HCEC 1CT (cell line): ENCODE data around the gene H2BW2.
"Not testable (repeated sequence)": the region's sequence is repeated elsewhere in the genome, so short reads cannot be mapped to it uniquely, and the experiment has no call there.

Experiments
- DNase-seq: peaks from one replicate; pipeline ENCODE4 v3.0.0-alpha.2; 2017

The H2BW2 gene

DNA sequence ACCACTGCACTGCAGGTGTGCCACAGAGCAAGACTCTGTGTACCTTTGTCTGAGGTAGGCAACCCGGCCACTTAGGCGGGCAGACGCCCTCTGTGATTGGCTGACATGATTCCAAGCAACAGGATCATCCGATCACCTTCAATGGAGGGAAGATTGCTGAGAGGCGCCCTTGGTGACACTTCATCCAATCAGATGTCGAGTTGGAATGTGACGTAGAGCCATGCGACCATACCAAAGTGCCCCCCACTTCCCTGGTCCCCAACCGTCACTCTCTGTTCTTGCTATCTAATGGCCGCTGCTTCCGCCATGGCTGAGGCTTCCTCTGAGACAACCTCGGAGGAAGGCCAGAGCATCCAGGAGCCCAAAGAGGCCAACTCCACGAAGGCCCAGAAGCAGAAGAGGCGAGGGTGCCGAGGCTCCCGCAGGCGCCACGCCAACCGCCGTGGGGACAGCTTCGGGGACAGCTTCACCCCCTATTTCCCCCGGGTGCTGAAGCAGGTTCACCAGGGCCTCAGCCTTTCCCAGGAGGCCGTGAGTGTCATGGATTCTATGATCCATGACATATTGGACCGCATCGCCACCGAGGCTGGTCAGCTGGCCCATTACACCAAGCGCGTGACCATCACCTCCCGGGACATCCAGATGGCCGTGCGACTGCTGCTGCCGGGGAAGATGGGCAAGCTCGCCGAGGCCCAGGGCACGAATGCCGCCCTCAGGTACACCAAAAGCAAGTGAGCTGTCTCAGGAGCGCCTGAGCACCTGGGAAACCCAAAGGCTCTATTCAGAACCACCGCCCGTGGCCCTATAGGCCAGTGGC, at the start of gene H2BW2:
TSS of gene H2BW2 (plus strand) at position 268 of the 817 bp plus-strand sequence. CDS start at position 307, 39 bp downstream.
- no peak for DNase-seq

DNA sequence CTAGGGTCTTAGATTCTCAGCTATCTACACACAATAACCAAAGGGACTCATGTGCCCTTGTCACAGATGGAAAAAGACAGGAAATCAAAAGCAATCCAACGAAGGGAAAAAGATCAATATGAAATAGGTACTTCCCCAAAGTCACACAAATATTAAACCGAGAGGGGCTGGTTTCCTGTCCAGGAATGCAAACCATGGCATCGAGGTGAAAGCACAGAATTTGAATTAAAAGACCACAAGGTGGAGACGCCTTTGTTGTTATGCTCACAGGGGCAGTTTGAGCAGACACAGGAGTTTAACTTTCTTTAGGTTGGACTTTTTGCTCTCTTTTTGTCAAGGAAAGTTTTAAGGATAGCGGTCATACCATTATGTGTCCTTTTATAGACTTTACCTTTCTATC, 40.5 kb upstream of the H2BW2 start:
- DNase-seq = no peak

DNA sequence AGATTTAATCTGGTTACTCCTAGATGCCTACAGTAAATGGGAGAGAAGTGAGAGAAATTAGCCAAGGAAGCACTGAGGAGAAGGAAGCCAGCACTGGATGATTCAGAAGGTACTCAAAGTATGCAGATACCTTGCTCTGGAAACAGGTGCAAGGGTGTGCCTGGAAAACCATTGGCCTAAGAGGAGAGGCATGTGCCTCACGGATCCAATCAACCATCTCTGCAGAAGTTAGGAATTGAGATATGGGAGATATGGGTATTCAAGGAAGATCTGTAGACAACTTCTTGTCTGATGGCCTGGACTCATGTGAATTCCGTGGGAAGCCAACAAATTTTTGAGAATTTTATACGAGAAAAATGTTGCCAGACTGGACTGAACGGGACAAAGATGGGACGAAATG, 30.9 kb upstream of the H2BW2 start:
- no peak for DNase-seq

DNA sequence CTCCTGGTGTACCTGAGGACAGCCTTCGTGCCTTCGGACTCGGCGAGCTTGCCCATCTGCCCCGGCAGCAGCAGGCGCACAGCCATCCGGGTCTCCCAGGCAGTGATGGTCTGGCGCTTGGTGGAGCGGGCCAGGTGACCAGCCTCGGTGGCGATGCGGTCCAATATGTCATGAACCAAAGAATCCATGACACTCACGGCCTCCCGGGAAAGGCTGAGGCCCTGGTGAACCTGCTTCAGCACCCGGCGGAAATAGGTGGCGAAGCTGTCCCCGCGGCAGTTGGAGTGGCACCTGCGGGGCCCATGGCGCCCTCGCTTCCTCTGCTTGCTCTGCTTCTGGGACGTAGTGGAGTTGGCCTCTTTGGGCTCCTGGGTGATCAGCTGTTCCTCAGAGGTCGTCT, 26.6 kb upstream of the H2BW2 start:
- no peak for DNase-seq

DNA sequence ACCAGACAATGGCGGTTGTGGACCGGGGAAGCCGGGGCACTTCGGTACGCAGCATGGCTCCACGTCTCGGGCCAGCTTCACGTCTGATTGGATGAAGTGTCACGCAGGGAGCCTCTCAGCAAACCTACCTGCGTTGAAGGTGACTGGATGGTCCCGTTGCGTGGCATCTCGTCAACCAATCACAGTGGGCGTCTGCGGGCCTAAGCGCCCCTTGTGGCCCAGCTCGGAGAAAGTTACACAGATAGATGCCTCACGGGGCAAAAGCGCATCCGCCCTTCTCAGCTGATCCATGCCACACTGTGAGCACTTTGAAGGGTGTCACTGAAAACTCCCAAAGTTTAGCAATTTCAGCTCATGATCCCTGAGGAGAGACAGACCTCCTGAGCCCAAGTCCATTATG, 26.1 kb upstream of the H2BW2 start, which contains the start of gene H2BW1:
TSS of gene H2BW1 (minus strand) at position 103 of the 400 bp plus-strand sequence. CDS start 132 bp downstream, outside the sequence.
- DNase-seq = no peak

DNA sequence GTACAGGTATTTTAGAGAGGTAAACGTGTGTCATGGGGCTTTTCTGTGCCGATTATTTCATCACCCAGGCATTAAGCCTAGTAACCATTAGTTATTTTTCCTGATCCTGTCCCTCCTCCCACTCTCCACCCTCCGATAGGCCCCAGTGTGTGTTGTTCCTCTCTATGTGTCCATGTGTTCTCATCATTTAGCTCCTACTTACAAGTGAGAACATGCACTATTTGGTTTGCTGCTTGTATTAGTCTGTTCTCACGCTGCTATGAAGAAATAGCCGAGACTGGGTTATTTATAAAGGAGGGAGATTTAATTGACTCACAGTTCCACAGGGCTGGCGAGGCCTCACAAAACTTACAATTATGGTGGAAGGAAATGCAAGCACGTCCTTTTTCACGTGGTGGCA, 24.2 kb upstream of the H2BW2 start:
- DNase-seq = not testable (repeated sequence)

DNA sequence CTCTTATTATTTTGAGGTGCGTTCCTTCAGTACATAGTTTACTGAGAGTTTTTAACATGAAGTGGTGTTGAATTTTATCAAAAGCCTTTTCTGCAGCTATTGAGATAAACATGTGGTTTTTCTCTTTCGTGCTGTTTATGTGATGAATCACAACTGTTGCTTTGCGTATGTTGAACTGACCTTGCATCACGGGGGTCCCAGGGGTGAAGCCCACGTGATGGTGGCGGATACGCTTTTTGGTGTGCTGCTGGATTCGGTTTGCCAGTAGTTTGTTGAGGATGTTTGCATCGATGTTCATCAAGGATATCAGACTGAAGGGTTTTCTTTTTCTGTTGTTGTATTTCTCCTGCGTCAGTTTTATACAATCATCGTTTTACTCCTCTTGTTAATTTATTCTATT, 21.6 kb upstream of the H2BW2 start:
- no peak for DNase-seq

DNA sequence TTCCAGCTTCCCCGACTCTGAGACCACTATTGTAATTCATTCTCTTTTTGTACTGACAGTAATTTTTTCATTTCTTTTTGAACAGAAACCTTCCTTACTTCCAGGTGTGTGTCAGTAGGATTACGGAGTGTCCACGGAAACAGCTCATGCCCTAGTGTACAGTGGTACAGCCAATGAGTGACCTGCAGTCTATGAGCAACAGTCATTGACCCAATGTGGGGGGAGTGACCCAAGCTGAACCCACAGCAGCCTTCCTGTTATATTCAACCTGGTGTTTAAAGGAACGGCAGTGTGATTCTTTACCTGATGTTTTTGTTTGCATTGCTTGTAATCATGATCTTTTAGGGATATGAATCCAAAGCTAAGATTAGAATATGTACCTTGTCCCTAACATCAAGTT, 1.2 kb downstream of the H2BW2 start:
- no peak for DNase-seq

DNA sequence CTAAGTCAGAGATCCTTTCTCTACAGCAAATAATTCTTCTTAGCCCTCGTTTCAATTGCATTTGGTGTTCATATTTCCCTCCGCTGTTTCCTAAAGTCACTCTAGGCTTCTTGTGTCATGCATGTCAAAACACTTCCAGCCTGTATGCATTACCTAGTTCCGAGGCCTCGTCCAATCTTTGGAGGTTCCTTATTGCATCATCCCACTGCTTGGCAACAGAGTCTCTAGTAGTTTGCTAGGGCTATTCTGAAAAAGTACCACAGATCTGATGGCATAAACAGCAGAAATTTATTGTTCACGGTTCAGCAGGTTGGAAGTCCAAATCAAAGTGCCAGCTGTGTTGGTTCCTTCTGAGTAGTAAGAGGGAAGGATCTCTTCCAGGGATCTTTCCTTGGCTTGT, 5.9 kb downstream of the H2BW2 start:
- DNase-seq = no peak

DNA sequence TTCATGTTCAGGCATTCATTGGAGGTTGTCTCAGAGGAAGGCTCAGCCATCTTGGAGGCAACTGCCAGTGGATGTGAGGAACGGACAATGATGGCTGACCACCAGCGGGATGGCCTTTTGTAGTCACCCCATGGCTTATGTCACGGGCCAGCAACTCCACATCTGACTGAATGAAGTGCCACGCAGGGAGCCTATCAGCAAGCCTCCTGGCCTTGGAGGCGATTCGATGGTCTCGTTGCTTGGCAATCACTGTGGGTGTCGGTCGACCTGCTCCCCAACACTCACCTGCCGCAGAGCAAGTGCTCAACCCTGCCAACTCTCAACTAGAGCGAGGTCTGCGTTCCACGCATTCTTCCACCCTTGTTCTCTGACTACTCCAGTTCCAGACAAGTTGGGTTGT, 7.4 kb downstream of the H2BW2 start:
- no peak for DNase-seq

DNA sequence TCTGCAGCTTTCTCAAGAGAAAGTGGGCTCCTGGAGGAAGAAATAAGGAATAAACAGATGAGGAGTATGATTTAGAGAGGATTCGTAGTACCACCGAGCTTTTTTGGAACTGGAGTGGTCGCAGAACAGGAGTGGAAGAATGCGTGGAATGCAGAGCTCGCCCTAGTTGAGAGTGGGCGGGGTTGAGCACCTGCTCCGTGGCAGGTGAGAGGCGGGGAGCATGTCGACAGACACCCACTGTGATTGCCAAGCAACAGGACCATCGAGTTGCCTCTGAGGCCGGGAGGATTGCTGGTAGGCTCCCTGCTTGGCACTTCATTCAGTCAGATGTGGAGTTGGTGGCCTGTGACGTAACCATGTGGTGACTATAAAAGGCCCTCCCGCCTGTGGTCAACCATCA, 15.2 kb downstream of the H2BW2 start:
- DNase-seq = not testable (repeated sequence)

DNA sequence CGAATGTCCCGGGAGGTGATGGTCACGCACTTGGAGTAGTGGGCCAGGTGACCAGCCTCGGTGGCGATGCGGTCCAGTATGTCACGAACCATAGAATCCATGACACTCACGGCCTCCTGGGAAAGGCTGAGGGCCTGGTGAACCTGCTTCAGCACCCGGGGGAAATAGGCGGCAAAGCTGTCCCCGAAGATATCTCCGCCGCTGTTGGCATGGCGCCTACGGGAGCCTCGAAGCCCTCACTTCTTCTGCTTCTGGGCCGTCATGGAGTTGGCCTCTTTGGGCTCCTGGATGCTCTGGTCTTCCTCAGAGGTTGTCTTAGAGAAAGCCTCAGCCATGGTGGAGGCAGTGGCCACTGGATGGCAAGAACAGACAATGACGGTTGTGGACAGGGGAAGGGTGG, 22.9 kb downstream of the H2BW2 start:
- not testable (repeated sequence) for DNase-seq

DNA sequence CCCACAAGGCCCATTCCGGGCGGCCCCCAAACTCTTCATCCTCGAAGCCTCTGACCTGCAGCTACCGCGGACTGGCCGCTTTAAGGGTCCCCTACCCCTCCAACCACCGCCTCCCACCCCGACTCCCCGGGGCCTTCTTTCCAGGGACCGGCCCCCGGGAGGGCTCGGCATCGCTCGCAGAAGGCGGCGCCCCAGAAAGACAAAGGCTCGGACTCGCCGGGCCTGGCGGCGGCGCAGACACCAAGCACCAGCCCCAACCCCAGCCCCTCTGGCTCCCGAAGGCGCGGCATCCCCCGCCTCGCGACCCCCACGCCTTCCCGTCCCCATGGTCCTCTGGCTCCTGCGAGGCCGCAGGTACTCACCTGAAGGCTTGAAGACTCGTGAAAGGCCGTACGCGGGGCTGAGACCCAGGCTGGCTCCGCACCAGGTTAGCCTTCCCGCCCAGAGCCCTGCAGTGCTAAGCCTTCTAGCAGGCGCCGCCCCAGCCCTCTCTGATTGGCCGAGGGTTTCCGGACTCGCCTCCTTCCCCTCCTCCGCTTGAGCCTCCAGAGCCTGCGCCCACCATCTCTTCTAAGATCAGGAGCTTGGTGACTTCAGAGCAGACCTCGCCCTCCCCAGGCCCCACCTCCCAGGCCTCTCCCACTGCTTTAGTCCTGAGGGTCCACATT, 36.2 kb downstream of the H2BW2 start, which contains the start of gene TMSB15C:
TSS of gene TMSB15C (minus strand) at position 459 of the 668 bp plus-strand sequence.
- not testable (repeated sequence) for DNase-seq

DNA sequence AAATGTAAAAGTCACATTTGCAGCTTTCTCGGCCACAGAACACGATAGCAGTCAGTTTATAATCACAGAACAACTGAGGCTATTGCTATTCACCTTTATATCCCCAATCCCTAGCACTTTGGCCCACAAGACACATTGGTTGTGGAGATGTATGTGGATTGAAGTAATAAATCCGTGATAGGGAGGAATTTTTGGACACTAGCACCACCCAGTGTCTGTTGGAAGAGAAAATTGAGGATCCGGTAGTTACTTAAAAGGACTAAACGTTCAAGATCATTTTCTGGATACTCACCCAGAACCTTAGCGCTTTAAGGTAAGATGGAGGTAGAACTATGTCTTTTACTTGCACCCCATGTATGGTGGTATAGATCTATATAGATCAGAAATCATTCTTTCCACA, 38.1 kb downstream of the H2BW2 start:
- not testable (repeated sequence) for DNase-seq

DNA sequence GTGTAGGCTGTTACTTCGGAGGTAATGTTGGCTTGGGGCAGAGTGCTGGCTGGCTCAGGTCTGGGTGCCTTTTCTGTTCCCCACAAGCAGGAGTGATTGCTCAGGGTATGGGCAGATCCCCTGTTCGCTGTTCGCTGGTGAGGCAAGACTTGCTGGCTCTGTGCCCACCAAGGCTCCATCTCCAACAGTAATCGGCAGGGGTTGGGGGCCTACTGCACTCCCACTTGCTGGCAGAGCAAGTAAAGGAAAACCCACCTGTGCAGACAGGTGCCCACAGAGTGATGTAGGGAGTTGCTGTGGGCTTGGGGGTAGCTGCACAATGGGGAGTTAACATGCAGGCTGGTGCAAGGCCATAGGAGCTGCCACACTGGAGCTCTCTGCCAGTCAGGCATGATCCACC, 44.3 kb downstream of the H2BW2 start:
- DNase-seq = no peak

DNA sequence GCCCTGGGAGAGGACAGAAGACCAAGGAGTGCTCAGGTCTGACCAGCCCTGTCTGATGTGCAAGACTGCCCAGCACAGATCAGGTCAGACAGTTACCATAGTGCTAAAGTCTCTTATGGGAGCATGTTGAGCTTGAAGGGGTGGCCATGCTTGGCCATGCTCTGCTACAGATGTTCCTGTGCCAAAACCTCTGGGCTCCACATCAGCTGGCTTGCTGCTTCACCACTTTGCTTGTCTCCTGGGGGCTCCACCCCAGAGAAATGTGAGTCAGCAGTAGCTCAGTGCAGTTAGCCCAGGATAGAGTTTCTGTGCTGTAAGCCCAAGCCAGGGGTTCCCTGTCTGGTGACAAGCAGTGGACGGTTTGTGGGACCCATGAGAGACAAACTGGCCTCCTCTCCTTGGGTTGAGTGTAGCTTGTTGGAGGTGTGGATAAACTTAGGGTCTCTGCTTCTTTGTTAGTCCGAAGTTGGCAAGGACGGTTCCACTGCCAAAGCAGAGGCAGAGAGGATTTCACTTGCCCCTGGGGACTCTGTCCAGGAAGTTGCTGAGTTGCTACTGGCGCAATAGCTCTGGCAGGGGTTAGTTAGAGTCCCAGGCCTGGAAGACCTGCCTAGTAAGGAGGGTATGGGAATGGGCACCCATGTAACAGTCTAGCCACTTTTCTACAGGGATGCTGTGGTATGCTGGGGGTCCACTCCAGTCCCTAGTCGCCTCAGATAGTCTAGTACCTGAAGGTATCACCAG, 45.0 kb downstream of the H2BW2 start:
- no peak for DNase-seq

DNA sequence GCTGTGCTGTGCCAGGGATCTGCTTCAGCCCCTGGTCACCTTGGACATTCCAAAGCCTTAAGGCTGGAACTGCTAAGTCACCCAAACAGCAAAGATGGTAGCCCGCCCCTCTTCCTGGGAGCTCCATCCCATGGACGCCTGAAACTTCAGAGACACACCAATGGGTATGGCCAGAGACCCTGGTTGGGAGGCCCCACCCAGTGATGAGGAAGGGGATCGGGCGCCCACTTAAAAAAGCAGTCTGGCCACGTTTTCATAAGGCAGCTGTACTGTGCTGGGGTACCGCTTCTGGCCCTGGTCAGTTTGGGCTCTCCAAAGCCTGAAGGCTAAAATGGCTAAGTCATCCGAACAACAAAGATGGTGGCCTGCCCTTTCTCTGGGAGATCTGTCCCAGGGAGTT, 45.7 kb downstream of the H2BW2 start:
- DNase-seq = no peak

DNA sequence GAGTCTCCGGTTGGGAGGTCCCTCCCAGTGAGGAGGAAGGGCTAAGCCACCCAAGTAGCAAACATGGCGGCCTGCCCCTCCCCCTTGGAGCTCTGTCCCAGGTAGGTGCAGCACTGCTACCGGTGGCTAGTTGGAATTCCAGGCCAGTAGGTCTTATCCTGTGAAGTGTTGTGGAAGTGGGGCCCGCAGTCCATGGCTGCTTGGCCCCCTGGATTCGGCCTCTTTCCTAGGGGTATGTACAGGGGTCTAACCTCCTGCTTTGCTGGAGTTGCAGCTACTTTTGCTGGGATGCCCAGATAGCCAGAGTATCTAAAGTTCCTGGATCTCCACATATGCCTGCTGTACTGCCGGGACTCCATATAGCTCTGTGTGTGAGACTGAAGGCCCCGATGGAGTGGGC, 46.2 kb downstream of the H2BW2 start:
- DNase-seq = no peak
